HEK293 (cell line): ENCODE measurements around the gene MOB2.

Experiments
- CTCF ChIA-PET: fragments of 350-600 bp; formaldehyde crosslinking; extraction: SDS; loops from one replicate; lab custom pipeline; 2021; ENCODE audit warnings: antibody characterized with exemption; lab: Yijun Ruan, JAX
- POLR2A ChIA-PET: fragments of 300-600 bp; formaldehyde crosslinking; extraction: SDS; loops from one replicate; lab custom pipeline; 2020; ENCODE audit warnings: antibody characterized with exemption, inconsistent platforms; lab: Yijun Ruan, JAX
- H3K27ac ChIP-seq: fragments of 200-500 bp; sonication (Bioruptor generic); 2 replicates; pipeline ENCODE4 v1.5.1; 2014; ENCODE audit warnings: low read depth, low read length, control low read depth, inconsistent platforms; ENCODE audit errors: extremely low read depth
- H3K36me3 ChIP-seq, 2 experiments: fragments of 200-500 bp in 1 of 2; sonication (Bioruptor generic) in 1 of 2; 1 replicate in 1 of 2; 2 replicates in 1 of 2; pipeline ENCODE4 v1.5.1; 2014 to 2017; ENCODE audit warnings: inconsistent platforms in 2 of 2, low read length in 2 of 2; ENCODE audit not compliant: control insufficient read depth in 2 of 2, insufficient read depth in 1 of 2
- H3K4me1 ChIP-seq: fragments of 200-500 bp; sonication (Bioruptor generic); 2 replicates; pipeline ENCODE4 v1.5.1; 2014; ENCODE audit warnings: mild to moderate bottlenecking, low read length, inconsistent platforms; ENCODE audit not compliant: control insufficient read depth, insufficient read depth
- H3K4me3 ChIP-seq: 2 replicates; pipeline ENCODE4 v1.5.1; 2011; ENCODE audit warnings: low read depth, mild to moderate bottlenecking, control low read depth, low read length, moderate library complexity
- H3K9me3 ChIP-seq: fragments of 200-500 bp; sonication (Bioruptor generic); 2 replicates; pipeline ENCODE4 v1.5.1; 2014; ENCODE audit warnings: low read depth, low read length, inconsistent platforms; ENCODE audit not compliant: control insufficient read depth, insufficient read depth
- EGR2 ChIP-seq: fragments of 450-650 bp; formaldehyde crosslinking; IDR thresholded peaks from 2 replicates; pipeline ENCODE4 v1.5.1; 2016; ENCODE audit warnings: low read depth, missing biosample characterization, missing genetic modification characterization
- GLI2 ChIP-seq: fragments of 450-650 bp; formaldehyde crosslinking; IDR thresholded peaks from 2 replicates; pipeline ENCODE4; 2017; ENCODE audit warnings: missing biosample characterization, missing genetic modification characterization, low read depth, borderline replicate concordance
- GLIS2 ChIP-seq: fragments of 450-650 bp; formaldehyde crosslinking; IDR thresholded peaks from 2 replicates; pipeline ENCODE4 v1.5.1; 2016; ENCODE audit warnings: missing biosample characterization, missing genetic modification characterization
- REPIN1 ChIP-seq: fragments of 450-650 bp; formaldehyde crosslinking; IDR thresholded peaks from 2 replicates; pipeline ENCODE4 v1.5.1; 2017; ENCODE audit warnings: missing biosample characterization, missing genetic modification characterization, low read depth
- TCF7L2 ChIP-seq: IDR thresholded peaks from 2 replicates; pipeline ENCODE4 v1.6.1; 2011; ENCODE audit warnings: low read depth, mild to moderate bottlenecking, inconsistent platforms, low read length, moderate library complexity, borderline replicate concordance
- YY2 ChIP-seq: fragments of 450-650 bp; formaldehyde crosslinking; IDR thresholded peaks from 2 replicates; pipeline ENCODE4 v1.5.1; 2016; ENCODE audit warnings: missing biosample characterization, missing genetic modification characterization
- ZBTB8A ChIP-seq: fragments of 450-650 bp; formaldehyde crosslinking; IDR thresholded peaks from 2 replicates; pipeline ENCODE4 v1.5.1; 2016; ENCODE audit warnings: missing biosample characterization, missing genetic modification characterization
- ZIC2 ChIP-seq: fragments of 450-650 bp; formaldehyde crosslinking; IDR thresholded peaks from 2 replicates; pipeline ENCODE4 v1.5.1; 2016; ENCODE audit warnings: missing biosample characterization, missing genetic modification characterization
- ZNF211 ChIP-seq: fragments of 450-650 bp; formaldehyde crosslinking; IDR thresholded peaks from 2 replicates; pipeline ENCODE4 v1.5.1; 2016; ENCODE audit warnings: low read depth, missing biosample characterization, missing genetic modification characterization
- ZNF791 ChIP-seq: fragments of 450-650 bp; formaldehyde crosslinking; IDR thresholded peaks from 2 replicates; pipeline ENCODE4 v1.5.1; 2016; ENCODE audit warnings: missing biosample characterization, missing genetic modification characterization
- TF ChIP-seq, protein P1 (sequence below): fragments of 450-650 bp; formaldehyde crosslinking; IDR thresholded peaks from 2 replicates; pipeline ENCODE4 v1.5.1; 2016; ENCODE audit warnings: missing biosample characterization, missing genetic modification characterization, borderline replicate concordance
- TF ChIP-seq, protein P2 (sequence below): fragments of 450-650 bp; formaldehyde crosslinking; IDR thresholded peaks from 2 replicates; pipeline ENCODE4 v1.5.1; 2016; ENCODE audit warnings: missing biosample characterization, missing genetic modification characterization
- TF ChIP-seq, protein P3 (sequence below): fragments of 450-650 bp; formaldehyde crosslinking; conservative IDR thresholded peaks from 2 replicates; pipeline ENCODE4 v1.5.1; 2016; ENCODE audit warnings: low read depth, missing biosample characterization, missing genetic modification characterization
- TF ChIP-seq, protein P4 (sequence below): fragments of 450-650 bp; formaldehyde crosslinking; IDR thresholded peaks from 2 replicates; pipeline ENCODE4 v1.5.1; 2016; ENCODE audit warnings: missing biosample characterization, missing genetic modification characterization

Gene MOB2

DNA sequence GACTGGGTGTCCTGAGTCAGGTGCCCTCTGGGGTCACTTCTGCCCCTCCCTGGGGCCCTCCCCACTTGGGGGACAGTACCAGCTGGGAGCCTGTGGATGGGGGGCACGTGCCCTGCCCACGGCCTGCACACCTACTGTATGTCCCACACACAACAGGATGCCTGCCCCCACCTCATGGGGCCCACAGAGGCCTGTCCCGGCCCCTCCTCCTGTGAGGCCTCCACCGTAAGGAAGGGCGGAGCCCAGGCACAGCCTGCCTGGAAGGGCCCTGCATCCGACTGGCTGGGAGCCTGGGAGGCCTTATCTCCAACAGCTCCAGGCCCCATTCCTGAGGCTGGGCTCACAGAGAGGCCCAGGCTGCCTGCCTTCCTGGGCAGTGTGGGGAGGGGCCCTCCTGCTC is 49.1 kb downstream of the MOB2 start (continued):
- TF ChIP-seq, protein P1, sequence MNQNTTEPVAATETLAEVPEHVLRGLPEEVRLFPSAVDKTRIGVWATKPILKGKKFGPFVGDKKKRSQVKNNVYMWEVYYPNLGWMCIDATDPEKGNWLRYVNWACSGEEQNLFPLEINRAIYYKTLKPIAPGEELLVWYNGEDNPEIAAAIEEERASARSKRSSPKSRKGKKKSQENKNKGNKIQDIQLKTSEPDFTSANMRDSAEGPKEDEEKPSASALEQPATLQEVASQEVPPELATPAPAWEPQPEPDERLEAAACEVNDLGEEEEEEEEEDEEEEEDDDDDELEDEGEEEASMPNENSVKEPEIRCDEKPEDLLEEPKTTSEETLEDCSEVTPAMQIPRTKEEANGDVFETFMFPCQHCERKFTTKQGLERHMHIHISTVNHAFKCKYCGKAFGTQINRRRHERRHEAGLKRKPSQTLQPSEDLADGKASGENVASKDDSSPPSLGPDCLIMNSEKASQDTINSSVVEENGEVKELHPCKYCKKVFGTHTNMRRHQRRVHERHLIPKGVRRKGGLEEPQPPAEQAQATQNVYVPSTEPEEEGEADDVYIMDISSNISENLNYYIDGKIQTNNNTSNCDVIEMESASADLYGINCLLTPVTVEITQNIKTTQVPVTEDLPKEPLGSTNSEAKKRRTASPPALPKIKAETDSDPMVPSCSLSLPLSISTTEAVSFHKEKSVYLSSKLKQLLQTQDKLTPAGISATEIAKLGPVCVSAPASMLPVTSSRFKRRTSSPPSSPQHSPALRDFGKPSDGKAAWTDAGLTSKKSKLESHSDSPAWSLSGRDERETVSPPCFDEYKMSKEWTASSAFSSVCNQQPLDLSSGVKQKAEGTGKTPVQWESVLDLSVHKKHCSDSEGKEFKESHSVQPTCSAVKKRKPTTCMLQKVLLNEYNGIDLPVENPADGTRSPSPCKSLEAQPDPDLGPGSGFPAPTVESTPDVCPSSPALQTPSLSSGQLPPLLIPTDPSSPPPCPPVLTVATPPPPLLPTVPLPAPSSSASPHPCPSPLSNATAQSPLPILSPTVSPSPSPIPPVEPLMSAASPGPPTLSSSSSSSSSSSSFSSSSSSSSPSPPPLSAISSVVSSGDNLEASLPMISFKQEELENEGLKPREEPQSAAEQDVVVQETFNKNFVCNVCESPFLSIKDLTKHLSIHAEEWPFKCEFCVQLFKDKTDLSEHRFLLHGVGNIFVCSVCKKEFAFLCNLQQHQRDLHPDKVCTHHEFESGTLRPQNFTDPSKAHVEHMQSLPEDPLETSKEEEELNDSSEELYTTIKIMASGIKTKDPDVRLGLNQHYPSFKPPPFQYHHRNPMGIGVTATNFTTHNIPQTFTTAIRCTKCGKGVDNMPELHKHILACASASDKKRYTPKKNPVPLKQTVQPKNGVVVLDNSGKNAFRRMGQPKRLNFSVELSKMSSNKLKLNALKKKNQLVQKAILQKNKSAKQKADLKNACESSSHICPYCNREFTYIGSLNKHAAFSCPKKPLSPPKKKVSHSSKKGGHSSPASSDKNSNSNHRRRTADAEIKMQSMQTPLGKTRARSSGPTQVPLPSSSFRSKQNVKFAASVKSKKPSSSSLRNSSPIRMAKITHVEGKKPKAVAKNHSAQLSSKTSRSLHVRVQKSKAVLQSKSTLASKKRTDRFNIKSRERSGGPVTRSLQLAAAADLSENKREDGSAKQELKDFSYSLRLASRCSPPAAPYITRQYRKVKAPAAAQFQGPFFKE (tag by site-specific recombination): no peak
- TF ChIP-seq ZBTB8A (tag by site-specific recombination): peak; percentile 44; the same call in 1 of the 2 replicates
- no peak for TF ChIP-seq TCF7L2
- TF ChIP-seq EGR2: peak; percentile 28; the same call in 1 of the 2 replicates
- TF ChIP-seq, protein P2, sequence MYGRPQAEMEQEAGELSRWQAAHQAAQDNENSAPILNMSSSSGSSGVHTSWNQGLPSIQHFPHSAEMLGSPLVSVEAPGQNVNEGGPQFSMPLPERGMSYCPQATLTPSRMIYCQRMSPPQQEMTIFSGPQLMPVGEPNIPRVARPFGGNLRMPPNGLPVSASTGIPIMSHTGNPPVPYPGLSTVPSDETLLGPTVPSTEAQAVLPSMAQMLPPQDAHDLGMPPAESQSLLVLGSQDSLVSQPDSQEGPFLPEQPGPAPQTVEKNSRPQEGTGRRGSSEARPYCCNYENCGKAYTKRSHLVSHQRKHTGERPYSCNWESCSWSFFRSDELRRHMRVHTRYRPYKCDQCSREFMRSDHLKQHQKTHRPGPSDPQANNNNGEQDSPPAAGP (tag by site-specific recombination): no peak
- TF ChIP-seq, protein P3, sequence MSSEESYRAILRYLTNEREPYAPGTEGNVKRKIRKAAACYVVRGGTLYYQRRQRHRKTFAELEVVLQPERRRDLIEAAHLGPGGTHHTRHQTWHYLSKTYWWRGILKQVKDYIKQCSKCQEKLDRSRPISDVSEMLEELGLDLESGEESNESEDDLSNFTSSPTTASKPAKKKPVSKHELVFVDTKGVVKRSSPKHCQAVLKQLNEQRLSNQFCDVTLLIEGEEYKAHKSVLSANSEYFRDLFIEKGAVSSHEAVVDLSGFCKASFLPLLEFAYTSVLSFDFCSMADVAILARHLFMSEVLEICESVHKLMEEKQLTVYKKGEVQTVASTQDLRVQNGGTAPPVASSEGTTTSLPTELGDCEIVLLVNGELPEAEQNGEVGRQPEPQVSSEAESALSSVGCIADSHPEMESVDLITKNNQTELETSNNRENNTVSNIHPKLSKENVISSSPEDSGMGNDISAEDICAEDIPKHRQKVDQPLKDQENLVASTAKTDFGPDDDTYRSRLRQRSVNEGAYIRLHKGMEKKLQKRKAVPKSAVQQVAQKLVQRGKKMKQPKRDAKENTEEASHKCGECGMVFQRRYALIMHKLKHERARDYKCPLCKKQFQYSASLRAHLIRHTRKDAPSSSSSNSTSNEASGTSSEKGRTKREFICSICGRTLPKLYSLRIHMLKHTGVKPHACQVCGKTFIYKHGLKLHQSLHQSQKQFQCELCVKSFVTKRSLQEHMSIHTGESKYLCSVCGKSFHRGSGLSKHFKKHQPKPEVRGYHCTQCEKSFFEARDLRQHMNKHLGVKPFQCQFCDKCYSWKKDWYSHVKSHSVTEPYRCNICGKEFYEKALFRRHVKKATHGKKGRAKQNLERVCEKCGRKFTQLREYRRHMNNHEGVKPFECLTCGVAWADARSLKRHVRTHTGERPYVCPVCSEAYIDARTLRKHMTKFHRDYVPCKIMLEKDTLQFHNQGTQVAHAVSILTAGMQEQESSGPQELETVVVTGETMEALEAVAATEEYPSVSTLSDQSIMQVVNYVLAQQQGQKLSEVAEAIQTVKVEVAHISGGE (tag by site-specific recombination): no peak
- no peak for TF ChIP-seq GLI2 (tag by site-specific recombination)
- TF ChIP-seq, protein P4, sequence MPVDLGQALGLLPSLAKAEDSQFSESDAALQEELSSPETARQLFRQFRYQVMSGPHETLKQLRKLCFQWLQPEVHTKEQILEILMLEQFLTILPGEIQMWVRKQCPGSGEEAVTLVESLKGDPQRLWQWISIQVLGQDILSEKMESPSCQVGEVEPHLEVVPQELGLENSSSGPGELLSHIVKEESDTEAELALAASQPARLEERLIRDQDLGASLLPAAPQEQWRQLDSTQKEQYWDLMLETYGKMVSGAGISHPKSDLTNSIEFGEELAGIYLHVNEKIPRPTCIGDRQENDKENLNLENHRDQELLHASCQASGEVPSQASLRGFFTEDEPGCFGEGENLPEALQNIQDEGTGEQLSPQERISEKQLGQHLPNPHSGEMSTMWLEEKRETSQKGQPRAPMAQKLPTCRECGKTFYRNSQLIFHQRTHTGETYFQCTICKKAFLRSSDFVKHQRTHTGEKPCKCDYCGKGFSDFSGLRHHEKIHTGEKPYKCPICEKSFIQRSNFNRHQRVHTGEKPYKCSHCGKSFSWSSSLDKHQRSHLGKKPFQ: no peak
- TF ChIP-seq ZNF211 (tag by site-specific recombination): no peak
- TF ChIP-seq REPIN1 (tag by site-specific recombination): no peak
- TF ChIP-seq, all 188 proteins: peak for 14

DNA sequence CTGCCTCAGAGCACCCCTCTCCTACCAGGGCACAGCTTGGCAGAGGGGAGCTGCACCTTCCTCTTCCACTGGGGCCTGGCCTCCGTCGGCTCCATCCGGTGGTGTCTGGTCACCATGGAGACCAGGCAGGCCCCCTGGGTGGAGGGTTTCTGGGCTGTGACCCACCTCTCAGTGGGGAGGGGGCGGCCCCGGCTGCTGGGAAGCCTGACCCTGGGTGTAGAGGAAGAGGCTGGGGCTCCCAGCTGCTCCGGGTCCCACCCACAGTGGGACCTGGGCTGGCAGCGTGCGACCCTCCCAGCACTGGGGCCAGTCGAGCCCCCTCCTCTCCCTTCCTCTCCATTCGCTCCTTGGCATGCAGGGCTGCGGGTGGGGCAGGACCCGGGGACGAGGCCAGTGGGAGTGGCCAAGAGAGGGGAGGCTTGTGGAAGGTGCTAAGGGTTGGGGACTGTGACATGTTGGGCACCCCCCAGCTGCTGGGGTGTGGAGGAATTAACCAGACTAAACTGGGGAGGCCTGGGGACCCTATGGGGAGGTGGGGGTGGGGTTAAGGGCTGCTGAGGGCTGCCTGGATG is 50.0 kb downstream of the MOB2 start:
- Histone ChIP-seq H3K4me1 (no peaks in the 10 kb centered on the region), H3K36me3 (peaks cover 0 to 11% of the 10 kb centered on the region in 2 experiments; a peak in 1 of 3 replicates), H3K4me3 (no peak overlapping the region), H3K27ac (no peak overlapping the region), H3K9me3 (no peaks in the 10 kb centered on the region)
- CTCF ChIA-PET: no interaction called here
- POLR2A ChIA-PET: no interaction called here
- TF ChIP-seq YY2 (tag by site-specific recombination): no peak
- no peak for TF ChIP-seq ZNF791 (tag by site-specific recombination)
- no peak for TF ChIP-seq GLIS2
- peak; percentile 59; the same call in 1 of the 2 replicates for TF ChIP-seq ZIC2 (tag by site-specific recombination)
